ENCODE measurements around the gene LGMN. TPM values are rescaled to one million over a fixed set of nuclear protein-coding genes. Genes with fewer than 3 reads are reported as not detected.
A peak's percentile ranks its signal among the peaks of the same experiment; 100 is the strongest.

LGMN gene
- total RNA-seq, 2 experiments from 2014 or later: 2.1 to 2.3 TPM

DNA sequence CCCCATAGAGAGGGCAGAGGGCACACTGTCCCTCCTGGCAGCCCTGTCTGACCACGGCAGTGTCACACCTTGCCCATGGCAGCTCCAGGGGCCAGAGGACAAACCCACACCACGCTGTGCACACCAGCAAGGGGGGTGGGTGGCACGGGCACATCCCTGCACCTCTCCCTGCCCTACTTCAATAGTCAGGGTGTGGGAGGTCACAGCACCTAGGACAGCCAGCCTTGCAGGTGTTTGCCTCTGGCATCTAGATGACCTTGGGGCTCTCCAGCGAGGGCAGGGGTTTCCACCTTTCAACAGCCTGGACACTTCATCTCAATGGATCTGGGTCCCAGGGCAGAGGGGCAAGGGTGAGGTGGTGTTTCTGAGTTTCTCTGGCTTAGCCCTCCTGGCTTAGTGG, 69.2 kb downstream of the LGMN start:
- CTCF ChIA-PET: interaction anchor here (4.8 kb wide), 1 partner anchor 27 kb away, joined by 23 read pairs; no protein-coding TSS in a partner anchor
- Mint-ChIP-seq H3K27me3 (no peaks in the 10 kb centered on the region), H3K36me3 (ENCODE audit: low read depth) (peaks cover 76% of the 10 kb centered on the region), H3K27ac (peak overlapping the region; percentile 42), H3K4me3 (no peak overlapping the region), H3K9me3 (peaks cover 2% of the 10 kb centered on the region), H3K4me1 (ENCODE audit: low read depth) (peaks cover 60% of the 10 kb centered on the region)
- TF ChIP-seq, protein P1, sequence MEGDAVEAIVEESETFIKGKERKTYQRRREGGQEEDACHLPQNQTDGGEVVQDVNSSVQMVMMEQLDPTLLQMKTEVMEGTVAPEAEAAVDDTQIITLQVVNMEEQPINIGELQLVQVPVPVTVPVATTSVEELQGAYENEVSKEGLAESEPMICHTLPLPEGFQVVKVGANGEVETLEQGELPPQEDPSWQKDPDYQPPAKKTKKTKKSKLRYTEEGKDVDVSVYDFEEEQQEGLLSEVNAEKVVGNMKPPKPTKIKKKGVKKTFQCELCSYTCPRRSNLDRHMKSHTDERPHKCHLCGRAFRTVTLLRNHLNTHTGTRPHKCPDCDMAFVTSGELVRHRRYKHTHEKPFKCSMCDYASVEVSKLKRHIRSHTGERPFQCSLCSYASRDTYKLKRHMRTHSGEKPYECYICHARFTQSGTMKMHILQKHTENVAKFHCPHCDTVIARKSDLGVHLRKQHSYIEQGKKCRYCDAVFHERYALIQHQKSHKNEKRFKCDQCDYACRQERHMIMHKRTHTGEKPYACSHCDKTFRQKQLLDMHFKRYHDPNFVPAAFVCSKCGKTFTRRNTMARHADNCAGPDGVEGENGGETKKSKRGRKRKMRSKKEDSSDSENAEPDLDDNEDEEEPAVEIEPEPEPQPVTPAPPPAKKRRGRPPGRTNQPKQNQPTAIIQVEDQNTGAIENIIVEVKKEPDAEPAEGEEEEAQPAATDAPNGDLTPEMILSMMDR (IDR thresholded peaks at IDR 0.05): no peak
- ATAC-seq (no peak), DNase-seq (no peak)
- intact Hi-C loops (cut with micrococcal nuclease): loop anchor here (5.0 kb wide), 2 partner anchors 77 to 122 kb away; no protein-coding TSS in a partner anchor
- POLR2A ChIA-PET: no interaction called here

DNA sequence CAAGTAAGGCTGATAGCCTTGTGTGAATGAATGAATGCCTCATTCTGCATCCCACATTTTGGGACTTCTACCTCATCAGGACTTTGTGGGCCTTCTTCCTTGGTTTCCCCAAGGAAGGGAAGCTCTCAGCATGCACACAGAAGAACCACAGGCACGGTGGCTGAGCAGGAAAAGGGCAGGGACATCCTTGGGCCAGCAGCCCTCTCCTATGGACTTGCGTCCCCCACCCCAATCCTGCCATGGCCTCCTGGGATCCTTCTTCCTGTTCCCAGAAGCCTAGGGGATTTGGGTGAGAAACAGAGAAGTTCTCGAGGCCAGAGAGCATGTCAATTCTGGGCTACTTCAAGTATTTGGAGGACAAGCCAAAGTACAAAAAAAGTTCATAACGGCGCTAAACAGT, 69.7 kb downstream of the LGMN start:
- Mint-ChIP-seq H3K4me3 (no peak overlapping the region), H3K27me3 (no peaks in the 10 kb centered on the region), H3K27ac (peak overlapping the region; percentile 52), H3K9me3 (peaks cover 2% of the 10 kb centered on the region), H3K4me1 (ENCODE audit: low read depth) (peaks cover 64% of the 10 kb centered on the region), H3K36me3 (ENCODE audit: low read depth) (peaks cover 80% of the 10 kb centered on the region)
- ChIA-PET CTCF (no interaction called here), POLR2A (no interaction called here)
- TF ChIP-seq, protein P1 (IDR thresholded peaks at IDR 0.05): no peak
- DNase-seq (no peak), ATAC-seq (no peak)
- intact Hi-C loops (cut with micrococcal nuclease): loop anchor here (5.0 kb wide), 2 partner anchors 76 to 121 kb away; no protein-coding TSS in a partner anchor

DNA sequence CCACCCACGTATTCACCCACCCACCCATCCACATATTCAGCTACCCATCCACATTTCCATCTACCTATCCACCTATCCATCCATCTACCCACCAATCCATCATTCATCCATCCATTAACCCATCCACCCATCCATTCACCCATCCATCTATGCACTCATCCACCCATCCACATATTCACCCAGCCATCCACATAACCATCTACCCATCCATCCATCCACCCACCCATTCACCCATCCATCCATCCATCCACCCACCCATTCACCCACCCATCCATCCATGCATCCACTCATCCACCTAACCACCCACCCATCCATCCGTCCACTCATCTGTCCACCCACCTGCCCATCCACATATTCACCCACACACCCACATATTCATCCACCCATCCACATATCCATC, 70.5 kb downstream of the LGMN start:
- H3K27me3 Mint-ChIP-seq: no peaks in the 10 kb centered on the region
- no peak overlapping the region for H3K4me3 Mint-ChIP-seq
- peaks cover 2% of the 10 kb centered on the region for H3K9me3 Mint-ChIP-seq
- H3K4me1 Mint-ChIP-seq (ENCODE audit: low read depth): peaks cover 68% of the 10 kb centered on the region
- ATAC-seq: no peak
- TF ChIP-seq, protein P1 (IDR thresholded peaks at IDR 0.05): no peak
- H3K27ac Mint-ChIP-seq: peak overlapping the region; percentile 86
- intact Hi-C loops (cut with micrococcal nuclease): loop anchor here (2.0 to 5.0 kb wide), 3 partner anchors 76 to 147 kb away; no protein-coding TSS in a partner anchor
- POLR2A ChIA-PET: interaction anchor here (1.6 kb wide), 1 partner anchor 24 kb away, joined by 7 read pairs; no protein-coding TSS in a partner anchor
- H3K36me3 Mint-ChIP-seq (ENCODE audit: low read depth): peaks cover 81% of the 10 kb centered on the region
- CTCF ChIA-PET: interaction anchor here (1.6 to 1.9 kb wide), 2 partner anchors 9 to 25 kb away, joined by 7 to 8 read pairs; no protein-coding TSS in a partner anchor
- DNase-seq: no peak

DNA sequence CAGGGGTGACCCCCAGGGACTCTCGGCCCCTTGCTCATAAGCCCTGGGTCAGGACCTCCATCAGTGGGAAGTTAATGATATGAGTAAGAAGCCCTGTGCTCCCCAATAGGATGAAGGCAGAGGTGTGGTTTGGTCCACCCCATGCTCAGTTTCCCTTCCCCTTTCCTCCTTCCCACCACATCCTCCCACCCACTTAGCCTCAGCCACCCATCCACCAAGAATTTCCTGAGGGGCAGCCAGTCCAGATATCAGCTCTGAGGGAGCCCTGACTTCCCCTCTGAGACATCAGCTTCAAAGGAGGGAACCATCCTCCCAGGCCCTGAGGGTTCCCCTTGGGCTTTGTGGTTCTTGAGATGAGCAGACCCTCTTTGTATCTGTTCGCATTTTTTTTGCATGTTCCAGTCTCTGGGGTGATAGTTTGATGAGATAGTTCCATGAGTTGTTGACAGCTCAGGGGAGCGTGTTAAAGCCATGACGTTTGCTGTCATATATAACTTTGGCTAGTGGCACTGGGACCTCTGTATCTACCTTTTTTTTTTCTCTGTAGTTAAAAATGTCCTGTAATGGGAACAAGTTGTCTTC, 71.2 kb downstream of the LGMN start:
- ATAC-seq: peak; percentile 86
- peak overlapping the region; percentile 4 for H3K4me3 Mint-ChIP-seq

More for the DNA sequence above, 71.2 kb downstream of the LGMN start:
- H3K27me3 Mint-ChIP-seq: no peaks in the 10 kb centered on the region
- CTCF ChIA-PET: interaction anchor here (1.0 to 1.9 kb wide), 6 partner anchors 10 to 107 kb away, joined by 3 to 8 read pairs (median 4); no protein-coding TSS in a partner anchor
- POLR2A ChIA-PET: interaction anchor here (0.6 to 1.6 kb wide), 7 partner anchors 9 to 555 kb away, joined by 3 to 7 read pairs (median 4); no protein-coding TSS in a partner anchor
- H3K27ac Mint-ChIP-seq: peak overlapping the region; percentile 86
- H3K36me3 Mint-ChIP-seq (ENCODE audit: low read depth): peaks cover 85% of the 10 kb centered on the region
- peaks cover 2% of the 10 kb centered on the region for H3K9me3 Mint-ChIP-seq
- H3K4me1 Mint-ChIP-seq (ENCODE audit: low read depth): peaks cover 75% of the 10 kb centered on the region
- TF ChIP-seq, protein P1 (IDR thresholded peaks at IDR 0.05): no peak
- DNase-seq: peak; percentile 93
- intact Hi-C loops (cut with micrococcal nuclease): loop anchor here (2.0 to 5.0 kb wide), 3 partner anchors 75 to 146 kb away; no protein-coding TSS in a partner anchor

Measured in activated CD8-positive, alpha-beta T cell treated with anti-CD3 and anti-CD28 coated beads for 36 hours (primary cell).